Neural progenitor cell (in vitro differentiated cells): ENCODE measurements around the gene COA8. TPM values are rescaled to one million over a fixed set of nuclear protein-coding genes. Genes with fewer than 3 reads are reported as not detected.

Source experiments
- DNase-seq: peaks from one replicate; pipeline ENCODE4 v3.0.0-alpha.2; 2016; ENCODE audit warnings: low spot score
- H2AFZ ChIP-seq: fragments of 200-600 bp; sonication (generic); replicated peaks from 2 replicates; pipeline ENCODE4 v1.6.1; 2016; ENCODE audit warnings: antibody characterized with exemption
- H3F3A ChIP-seq: fragments of 200-600 bp; sonication (generic); 2 replicates; pipeline ENCODE4 v1.6.1; 2016; ENCODE audit warnings: antibody characterized with exemption, low read depth
- H3K27ac ChIP-seq: fragments of 200-600 bp; sonication (generic); 2 replicates; pipeline ENCODE4 v1.5.1; 2016; ENCODE audit warnings: mild to moderate bottlenecking
- H3K27me3 ChIP-seq: fragments of 200-600 bp; sonication (generic); 2 replicates; pipeline ENCODE4 v1.6.1; 2016; ENCODE audit warnings: mild to moderate bottlenecking, moderate library complexity
- H3K36me3 ChIP-seq: fragments of 200-600 bp; sonication (generic); 2 replicates; pipeline ENCODE4 v1.5.1; 2016
- H3K4me1 ChIP-seq: fragments of 200-600 bp; sonication (generic); 2 replicates; pipeline ENCODE4 v1.6.1; 2016; ENCODE audit warnings: mixed run types
- H3K4me2 ChIP-seq: fragments of 200-600 bp; sonication (generic); 2 replicates; pipeline ENCODE4 v1.6.1; 2016
- H3K4me3 ChIP-seq: fragments of 200-600 bp; sonication (generic); 2 replicates; pipeline ENCODE4 v1.5.1; 2016
- H3K79me2 ChIP-seq: fragments of 200-600 bp; sonication (generic); 2 replicates; pipeline ENCODE4 v1.6.1; 2016; ENCODE audit warnings: low read depth
- H3K9ac ChIP-seq: fragments of 200-600 bp; sonication (generic); 2 replicates; pipeline ENCODE4 v1.6.1; 2016
- H3K9me3 ChIP-seq: fragments of 200-600 bp; sonication (generic); 2 replicates; pipeline ENCODE4 v1.5.1; 2016; ENCODE audit warnings: low read depth
- H4K20me1 ChIP-seq: fragments of 200-600 bp; sonication (generic); 2 replicates; pipeline ENCODE4 v1.6.1; 2016; ENCODE audit warnings: low read depth
- H3K27ac Mint-ChIP-seq: 3 replicates; pipeline ENCODE4 v1.8.0; 2021; ENCODE audit warnings: mixed read lengths
- H3K27me3 Mint-ChIP-seq: 2 replicates; pipeline ENCODE4 v1.8.0; 2022; ENCODE audit warnings: low read depth, mild to moderate bottlenecking, inconsistent platforms, moderate library complexity, mixed read lengths; ENCODE audit not compliant: insufficient read depth
- H3K36me3 Mint-ChIP-seq: 3 replicates; pipeline ENCODE4 v1.8.0; 2021; ENCODE audit warnings: mixed read lengths
- H3K4me1 Mint-ChIP-seq: 3 replicates; pipeline ENCODE4 v1.8.0; 2021; ENCODE audit warnings: mixed read lengths
- H3K4me3 Mint-ChIP-seq: 3 replicates; pipeline ENCODE4 v1.8.0; 2021; ENCODE audit warnings: mild to moderate bottlenecking, moderate library complexity, mixed read lengths
- H3K9me3 Mint-ChIP-seq: 3 replicates; pipeline ENCODE4 v1.8.0; 2020; ENCODE audit warnings: mixed read lengths
- EZH2 ChIP-seq: fragments of 200-600 bp; sonication (generic); IDR thresholded peaks from 2 replicates; pipeline ENCODE4 v1.6.1; 2017; ENCODE audit warnings: antibody characterized with exemption, mild to moderate bottlenecking, moderate library complexity
- EZH2phosphoT487 ChIP-seq: fragments of 200-600 bp; sonication (generic); IDR thresholded peaks from 2 replicates; pipeline ENCODE4 v1.6.1; 2017; ENCODE audit warnings: antibody characterized with exemption
- total RNA-seq: library from RNA; depleted of rRNA; stranded (reverse); fragments of >200 nt; gene quantifications from 2 replicates; pipeline ENCODE4 v1.2.3, GENCODE V29; 2015; ENCODE audit warnings: low replicate concordance
- TF ChIP-seq, protein P1 (sequence below): fragments of 200-600 bp; sonication (generic); IDR thresholded peaks from 2 replicates; pipeline ENCODE4 v1.5.1; 2017; ENCODE audit warnings: antibody characterized with exemption, mild to moderate bottlenecking

The COA8 gene
- total RNA-seq, 1 donor from 2014 or later: 72.3 TPM

- Mint-ChIP-seq H3K27ac (no peak overlapping the region), H3K4me3 (no peak overlapping the region), H3K4me1 (peaks cover 14% of the 10 kb centered on the region), H3K36me3 (peaks cover 1% of the 10 kb centered on the region), H3K9me3 (peaks cover 2% of the 10 kb centered on the region), H3K27me3 (peaks cover 9% of the 10 kb centered on the region)
- H4K20me1 ChIP-seq: no peaks in the 10 kb centered on the region
- H3K9me3 ChIP-seq: no peaks in the 10 kb centered on the region
- no peak overlapping the region for H3K27ac ChIP-seq
- no peak overlapping the region for H3K9ac ChIP-seq
- H3K79me2 ChIP-seq: no peaks in the 10 kb centered on the region
- no peak overlapping the region for H2AFZ ChIP-seq
- no peaks in the 10 kb centered on the region for H3K4me1 ChIP-seq
- DNase-seq: no peak
- TF ChIP-seq, protein P1, sequence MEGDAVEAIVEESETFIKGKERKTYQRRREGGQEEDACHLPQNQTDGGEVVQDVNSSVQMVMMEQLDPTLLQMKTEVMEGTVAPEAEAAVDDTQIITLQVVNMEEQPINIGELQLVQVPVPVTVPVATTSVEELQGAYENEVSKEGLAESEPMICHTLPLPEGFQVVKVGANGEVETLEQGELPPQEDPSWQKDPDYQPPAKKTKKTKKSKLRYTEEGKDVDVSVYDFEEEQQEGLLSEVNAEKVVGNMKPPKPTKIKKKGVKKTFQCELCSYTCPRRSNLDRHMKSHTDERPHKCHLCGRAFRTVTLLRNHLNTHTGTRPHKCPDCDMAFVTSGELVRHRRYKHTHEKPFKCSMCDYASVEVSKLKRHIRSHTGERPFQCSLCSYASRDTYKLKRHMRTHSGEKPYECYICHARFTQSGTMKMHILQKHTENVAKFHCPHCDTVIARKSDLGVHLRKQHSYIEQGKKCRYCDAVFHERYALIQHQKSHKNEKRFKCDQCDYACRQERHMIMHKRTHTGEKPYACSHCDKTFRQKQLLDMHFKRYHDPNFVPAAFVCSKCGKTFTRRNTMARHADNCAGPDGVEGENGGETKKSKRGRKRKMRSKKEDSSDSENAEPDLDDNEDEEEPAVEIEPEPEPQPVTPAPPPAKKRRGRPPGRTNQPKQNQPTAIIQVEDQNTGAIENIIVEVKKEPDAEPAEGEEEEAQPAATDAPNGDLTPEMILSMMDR: no peak
- TF ChIP-seq EZH2: no peak
- no peak for TF ChIP-seq EZH2phosphoT487
- H3K4me2 ChIP-seq: no peak overlapping the region
- H3F3A ChIP-seq: peaks cover 5% of the 10 kb centered on the region
- H3K4me3 ChIP-seq: no peak overlapping the region
- no peaks in the 10 kb centered on the region for H3K27me3 ChIP-seq
- H3K36me3 ChIP-seq: no peaks in the 10 kb centered on the region
Observed at GRCh38 chr14:103616635-103617300, 54.0 kb downstream of the COA8 start.

- H3K9ac ChIP-seq: no peak overlapping the region
- H3K4me1 ChIP-seq: no peaks in the 10 kb centered on the region
- H3K27ac ChIP-seq: no peak overlapping the region
- H3K4me2 ChIP-seq: no peak overlapping the region
- no peak overlapping the region for H3K4me3 ChIP-seq
- no peaks in the 10 kb centered on the region for H3K9me3 ChIP-seq
- TF ChIP-seq, protein P1: no peak
- TF ChIP-seq EZH2 (no peak), EZH2phosphoT487 (no peak)
- peaks cover 2% of the 10 kb centered on the region for H3K9me3 Mint-ChIP-seq
- no peaks in the 10 kb centered on the region for H3K36me3 Mint-ChIP-seq
- no peak for DNase-seq
- no peaks in the 10 kb centered on the region for H4K20me1 ChIP-seq
- no peaks in the 10 kb centered on the region for H3K27me3 ChIP-seq
- H3K27me3 Mint-ChIP-seq: peaks cover 7% of the 10 kb centered on the region
- H3K4me1 Mint-ChIP-seq: peaks cover 12% of the 10 kb centered on the region
- no peak overlapping the region for H3K27ac Mint-ChIP-seq
- H2AFZ ChIP-seq: no peak overlapping the region
- H3K36me3 ChIP-seq: no peaks in the 10 kb centered on the region
- peaks cover 5% of the 10 kb centered on the region for H3F3A ChIP-seq
- no peak overlapping the region for H3K4me3 Mint-ChIP-seq
- no peaks in the 10 kb centered on the region for H3K79me2 ChIP-seq
Observed at GRCh38 chr14:103619057-103619456, 56.3 kb downstream of the COA8 start.

GRCh38 chr14:103621860-103622259, 59.1 kb downstream of the COA8 start:
- Histone ChIP-seq H3K4me1 (no peaks in the 10 kb centered on the region), H4K20me1 (no peaks in the 10 kb centered on the region), H2AFZ (no peak overlapping the region), H3K79me2 (no peaks in the 10 kb centered on the region), H3K4me3 (no peak overlapping the region), H3F3A (peaks cover 5% of the 10 kb centered on the region), H3K9me3 (no peaks in the 10 kb centered on the region), H3K36me3 (no peaks in the 10 kb centered on the region), H3K9ac (no peak overlapping the region), H3K27ac (no peak overlapping the region), H3K4me2 (no peak overlapping the region), H3K27me3 (peaks cover 3% of the 10 kb centered on the region)
- H3K9me3 Mint-ChIP-seq: no peaks in the 10 kb centered on the region
- H3K4me3 Mint-ChIP-seq: no peak overlapping the region
- H3K4me1 Mint-ChIP-seq: peaks cover 11% of the 10 kb centered on the region
- no peaks in the 10 kb centered on the region for H3K36me3 Mint-ChIP-seq
- H3K27me3 Mint-ChIP-seq: peaks cover 2% of the 10 kb centered on the region
- DNase-seq: no peak
- H3K27ac Mint-ChIP-seq: no peak overlapping the region
- TF ChIP-seq, protein P1: no peak
- TF ChIP-seq EZH2 (no peak), EZH2phosphoT487 (no peak)
